Body of pancreas (tissue), 4 donors: ENCODE results near the gene PTPRT.

Source experiments
- POLR2A ChIP-seq, 3 donors: fragments of 450-650 bp; IDR thresholded peaks; one replicate each; pipeline ENCODE4 v1.6.1; 2016; ENCODE audit warnings: antibody characterized with exemption in 3 of 3, mild to moderate bottlenecking in 2 of 3
- TF ChIP-seq, protein P1 (sequence below), 7 experiments: fragments of 450-650 bp in 4 of 7; fragments of 200-600 bp in 3 of 7; sonication (generic) in 3 of 7; IDR thresholded peaks; one replicate each; pipeline ENCODE4 v1.5.1; 2016 to 2019; ENCODE audit warnings: antibody characterized with exemption in 7 of 7

DNA sequence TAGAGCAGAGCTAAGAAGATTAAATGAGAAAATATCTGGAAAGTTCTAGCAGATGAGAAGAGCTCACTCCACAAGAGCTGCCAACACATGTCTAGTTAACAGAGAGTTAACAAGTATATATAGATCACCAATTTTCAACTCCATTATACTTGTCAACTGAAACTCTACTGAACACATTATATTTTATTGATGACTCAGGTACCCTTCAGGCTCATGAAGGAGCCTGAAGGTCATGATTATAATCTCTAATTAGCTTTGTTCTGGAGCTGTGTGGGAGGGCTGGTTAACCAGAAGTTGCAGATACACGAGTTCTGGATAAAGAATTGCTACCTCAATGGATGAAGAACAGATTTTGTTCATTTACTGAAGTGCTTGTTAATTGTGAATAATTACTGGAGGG, 42.1 kb upstream of the PTPRT start:
- no peak for TF ChIP-seq POLR2A (IDR thresholded peaks at IDR 0.05)
- TF ChIP-seq, protein P1, sequence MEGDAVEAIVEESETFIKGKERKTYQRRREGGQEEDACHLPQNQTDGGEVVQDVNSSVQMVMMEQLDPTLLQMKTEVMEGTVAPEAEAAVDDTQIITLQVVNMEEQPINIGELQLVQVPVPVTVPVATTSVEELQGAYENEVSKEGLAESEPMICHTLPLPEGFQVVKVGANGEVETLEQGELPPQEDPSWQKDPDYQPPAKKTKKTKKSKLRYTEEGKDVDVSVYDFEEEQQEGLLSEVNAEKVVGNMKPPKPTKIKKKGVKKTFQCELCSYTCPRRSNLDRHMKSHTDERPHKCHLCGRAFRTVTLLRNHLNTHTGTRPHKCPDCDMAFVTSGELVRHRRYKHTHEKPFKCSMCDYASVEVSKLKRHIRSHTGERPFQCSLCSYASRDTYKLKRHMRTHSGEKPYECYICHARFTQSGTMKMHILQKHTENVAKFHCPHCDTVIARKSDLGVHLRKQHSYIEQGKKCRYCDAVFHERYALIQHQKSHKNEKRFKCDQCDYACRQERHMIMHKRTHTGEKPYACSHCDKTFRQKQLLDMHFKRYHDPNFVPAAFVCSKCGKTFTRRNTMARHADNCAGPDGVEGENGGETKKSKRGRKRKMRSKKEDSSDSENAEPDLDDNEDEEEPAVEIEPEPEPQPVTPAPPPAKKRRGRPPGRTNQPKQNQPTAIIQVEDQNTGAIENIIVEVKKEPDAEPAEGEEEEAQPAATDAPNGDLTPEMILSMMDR (IDR thresholded peaks at IDR 0.05), result no peak
